Prostate gland (tissue), 2 donors: ENCODE data around the gene ZNF84. TPM values are rescaled to one million over a fixed set of nuclear protein-coding genes. Genes with fewer than 3 reads are reported as not detected.

Experiments
- DNase-seq: peaks from one replicate; pipeline ENCODE4 v3.0.0-alpha.2; 2019; ENCODE audit warnings: low spot score
- H3K27ac ChIP-seq, 2 donors: fragments of 200-600 bp; sonication (generic); 2 replicates each; pipeline ENCODE4 v1.5.1; 2017 to 2019
- H3K27me3 ChIP-seq: fragments of 200-600 bp; sonication (generic); replicated peaks from 2 replicates; pipeline ENCODE4 v1.5.1; 2019; ENCODE audit not compliant: insufficient read depth
- H3K36me3 ChIP-seq, 2 donors: fragments of 200-600 bp; sonication (generic); 1 replicate in 1 of 2; 2 replicates in 1 of 2; pipeline versions ENCODE4 v1.5.1 to v1.8.1; 2017 to 2019
- H3K4me1 ChIP-seq: fragments of 200-600 bp; sonication (generic); replicated peaks from 2 replicates; pipeline ENCODE4 v1.5.1; 2019
- H3K4me3 ChIP-seq, 2 donors: fragments of 200-600 bp; sonication (generic); 2 replicates each; pipeline ENCODE4 v1.5.1; 2017 to 2019
- H3K9me3 ChIP-seq: fragments of 200-600 bp; sonication (generic); 2 replicates; pipeline ENCODE4 v1.5.1; 2017
- POLR2A ChIP-seq: fragments of 450-650 bp; IDR thresholded peaks from one replicate; pipeline ENCODE4 v1.6.1; 2016; ENCODE audit warnings: antibody characterized with exemption, mild to moderate bottlenecking
- POLR2AphosphoS5 ChIP-seq: sonication (generic); formaldehyde crosslinking; IDR thresholded peaks from one replicate; pipeline ENCODE4 v1.6.1; 2017; ENCODE audit warnings: antibody characterized with exemption
- WGBS: methylation state at CpG from one replicate; pipeline ENCODE4 v1.1.5; 2018; 5-methylcytosine and 5-hydroxymethylcytosine counted together
- intact Hi-C: fragments of 100-400 bp; cut with DNase I; formaldehyde crosslinking; loops from one replicate; pipeline ENCODE4 v1.14.2; 2022
- total RNA-seq, 2 donors: library from RNA; depleted of rRNA; stranded (reverse); fragments of >200 nt; gene quantifications; one replicate each; pipeline ENCODE4 v1.1.0, GENCODE V29; 2016
- TF ChIP-seq, protein P1 (sequence below), 4 experiments: fragments of 200-600 bp in 2 of 4; fragments of 450-650 bp in 2 of 4; sonication (generic) in 2 of 4; IDR thresholded peaks; 1 replicate in 3 of 4; 2 replicates in 1 of 4; pipeline ENCODE4 v1.5.1; 2016 to 2019; ENCODE audit warnings: antibody characterized with exemption in 4 of 4, mild to moderate bottlenecking in 2 of 4, moderate library complexity in 2 of 4

The ZNF84 gene
- total RNA-seq, 2 donors from 2014 or later = 22.2 to 52.0 TPM

DNA sequence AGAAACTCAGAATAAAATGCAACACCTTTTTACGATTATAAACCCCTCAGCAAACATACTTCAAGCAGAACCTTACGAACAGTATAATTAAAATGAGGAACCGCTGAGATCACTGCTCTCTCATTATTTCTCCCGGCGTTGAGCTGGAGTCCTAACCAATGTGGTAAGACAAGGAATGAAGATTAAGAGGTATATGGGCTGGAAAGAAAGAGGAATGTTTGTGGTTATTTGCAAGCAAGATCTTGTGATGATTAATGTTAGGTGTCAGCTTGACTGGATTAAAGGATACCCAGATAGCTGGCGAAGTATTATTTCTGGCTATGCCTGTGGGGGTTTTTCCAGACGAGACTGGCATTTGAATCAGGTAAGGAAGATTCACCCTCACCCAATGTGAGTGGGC lies 10.3 kb upstream of the ZNF84 start:
- intact Hi-C loops = no loop called here
- no peak overlapping the region for H3K4me3 ChIP-seq
- no peak for TF ChIP-seq POLR2AphosphoS5
- TF ChIP-seq, protein P1, sequence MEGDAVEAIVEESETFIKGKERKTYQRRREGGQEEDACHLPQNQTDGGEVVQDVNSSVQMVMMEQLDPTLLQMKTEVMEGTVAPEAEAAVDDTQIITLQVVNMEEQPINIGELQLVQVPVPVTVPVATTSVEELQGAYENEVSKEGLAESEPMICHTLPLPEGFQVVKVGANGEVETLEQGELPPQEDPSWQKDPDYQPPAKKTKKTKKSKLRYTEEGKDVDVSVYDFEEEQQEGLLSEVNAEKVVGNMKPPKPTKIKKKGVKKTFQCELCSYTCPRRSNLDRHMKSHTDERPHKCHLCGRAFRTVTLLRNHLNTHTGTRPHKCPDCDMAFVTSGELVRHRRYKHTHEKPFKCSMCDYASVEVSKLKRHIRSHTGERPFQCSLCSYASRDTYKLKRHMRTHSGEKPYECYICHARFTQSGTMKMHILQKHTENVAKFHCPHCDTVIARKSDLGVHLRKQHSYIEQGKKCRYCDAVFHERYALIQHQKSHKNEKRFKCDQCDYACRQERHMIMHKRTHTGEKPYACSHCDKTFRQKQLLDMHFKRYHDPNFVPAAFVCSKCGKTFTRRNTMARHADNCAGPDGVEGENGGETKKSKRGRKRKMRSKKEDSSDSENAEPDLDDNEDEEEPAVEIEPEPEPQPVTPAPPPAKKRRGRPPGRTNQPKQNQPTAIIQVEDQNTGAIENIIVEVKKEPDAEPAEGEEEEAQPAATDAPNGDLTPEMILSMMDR (IDR thresholded peaks at IDR 0.05) = no peak
- no peak for TF ChIP-seq POLR2A
- H3K9me3 ChIP-seq = no peaks in the 10 kb centered on the region
- H3K27me3 ChIP-seq = no peaks in the 10 kb centered on the region
- 91% methylated on average over 7 of the region's 7 CpGs for WGBS
- no peaks in the 10 kb centered on the region for H3K4me1 ChIP-seq
- DNase-seq = no peak
- no peak overlapping the region for H3K27ac ChIP-seq
- H3K36me3 ChIP-seq = no peaks in the 10 kb centered on the region

DNA sequence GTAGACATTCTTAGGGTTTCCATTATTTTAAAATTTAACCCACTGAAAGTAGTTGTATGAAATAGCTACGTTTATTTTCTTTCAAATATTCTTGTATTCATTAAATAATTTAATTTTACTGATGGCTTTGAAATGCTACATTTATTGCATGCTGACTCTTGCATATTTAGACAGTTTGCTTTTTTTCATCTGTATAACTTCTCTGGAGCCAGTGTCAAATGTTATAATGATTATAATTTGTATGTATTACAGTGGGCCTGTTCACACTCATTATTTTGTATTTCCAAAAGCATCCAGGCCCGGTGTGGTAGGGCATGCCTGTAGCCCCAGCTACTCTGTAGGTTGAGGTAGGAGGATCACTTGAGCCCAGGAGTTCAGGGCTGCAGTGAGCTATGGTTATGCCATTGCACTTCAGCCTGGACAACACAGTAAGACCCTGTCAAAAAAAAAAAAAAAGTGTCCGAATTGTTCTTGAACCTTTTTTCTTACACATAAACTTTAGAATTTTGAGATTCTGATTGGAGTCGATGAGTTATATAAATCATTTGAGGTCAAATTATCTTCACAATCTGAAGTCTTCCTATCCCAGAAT lies 905 bp downstream of the ZNF84 start:
- no peaks in the 10 kb centered on the region for H3K4me1 ChIP-seq
- DNase-seq = no peak
- H3K36me3 ChIP-seq = peaks cover 0 to 3% of the 10 kb centered on the region in 2 donors
- peak overlapping the region; percentile 94 to 96 for H3K27ac ChIP-seq
- no peaks in the 10 kb centered on the region for H3K9me3 ChIP-seq
- WGBS = 60% methylated on average over 4 of the region's 4 CpGs
- intact Hi-C loops = loop anchor here (5.0 kb wide), 2 partner anchors 51 to 94 kb away; partner anchors contain the start of genes ZNF10, ZNF26 and ZNF891
- TF ChIP-seq POLR2AphosphoS5 = no peak
- H3K27me3 ChIP-seq = no peaks in the 10 kb centered on the region
- H3K4me3 ChIP-seq = peak overlapping the region; percentile 78 to 92

DNA sequence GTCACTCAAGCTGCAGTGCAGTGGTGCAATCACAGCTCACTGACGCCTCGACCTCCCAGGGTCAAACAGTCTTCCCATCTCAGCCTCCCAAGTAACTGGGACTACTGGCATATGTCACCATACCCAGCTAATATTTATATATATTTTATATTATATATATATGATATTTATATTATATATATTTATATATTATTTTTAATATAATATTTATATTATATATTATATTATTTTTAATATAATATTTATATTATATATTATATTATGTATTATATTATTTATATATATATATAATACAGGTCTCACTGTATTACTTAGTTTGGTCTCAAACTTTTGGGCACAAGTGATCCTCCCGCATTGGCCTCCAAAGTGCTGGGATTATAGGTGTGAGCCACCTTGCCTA lies 9.4 kb downstream of the ZNF84 start:
- Histone ChIP-seq H3K36me3 (peaks cover 25 to 49% of the 10 kb centered on the region in 2 donors), H3K27me3 (no peaks in the 10 kb centered on the region), H3K4me3 (no peak overlapping the region), H3K9me3 (peaks cover 4% of the 10 kb centered on the region), H3K27ac (no peak overlapping the region), H3K4me1 (no peaks in the 10 kb centered on the region)
- intact Hi-C loops = no loop called here
- no peak for DNase-seq
- 97% methylated on average over 3 of the region's 3 CpGs for WGBS
- TF ChIP-seq, protein P1 (IDR thresholded peaks at IDR 0.05) = no peak
- TF ChIP-seq POLR2A (no peak), POLR2AphosphoS5 (no peak)

DNA sequence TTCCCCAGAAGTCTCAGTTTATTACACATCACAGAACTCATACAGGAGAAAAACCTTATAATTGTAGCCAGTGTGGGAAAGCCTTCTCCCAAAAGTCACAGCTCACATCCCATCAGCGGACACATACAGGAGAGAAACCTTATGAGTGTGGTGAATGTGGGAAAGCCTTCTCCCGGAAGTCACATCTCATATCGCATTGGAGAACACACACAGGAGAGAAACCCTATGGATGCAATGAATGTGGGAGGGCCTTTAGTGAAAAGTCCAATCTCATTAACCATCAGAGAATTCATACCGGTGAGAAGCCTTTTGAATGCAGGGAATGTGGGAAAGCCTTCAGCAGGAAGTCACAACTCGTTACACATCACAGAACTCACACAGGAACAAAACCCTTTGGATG lies 20.1 kb downstream of the ZNF84 start:
- WGBS = 98% methylated on average over 5 of the region's 5 CpGs
- Histone ChIP-seq H3K27me3 (no peaks in the 10 kb centered on the region), H3K27ac (no peak overlapping the region), H3K9me3 (peaks cover 31% of the 10 kb centered on the region), H3K4me1 (no peaks in the 10 kb centered on the region), H3K4me3 (no peak overlapping the region), H3K36me3 (peaks cover 8% of the 10 kb centered on the region in 2 donors)
- DNase-seq = no peak
- TF ChIP-seq POLR2AphosphoS5 (no peak), POLR2A (no peak)
- TF ChIP-seq, protein P1 (IDR thresholded peaks at IDR 0.05) = no peak
- intact Hi-C loops = no loop called here

DNA sequence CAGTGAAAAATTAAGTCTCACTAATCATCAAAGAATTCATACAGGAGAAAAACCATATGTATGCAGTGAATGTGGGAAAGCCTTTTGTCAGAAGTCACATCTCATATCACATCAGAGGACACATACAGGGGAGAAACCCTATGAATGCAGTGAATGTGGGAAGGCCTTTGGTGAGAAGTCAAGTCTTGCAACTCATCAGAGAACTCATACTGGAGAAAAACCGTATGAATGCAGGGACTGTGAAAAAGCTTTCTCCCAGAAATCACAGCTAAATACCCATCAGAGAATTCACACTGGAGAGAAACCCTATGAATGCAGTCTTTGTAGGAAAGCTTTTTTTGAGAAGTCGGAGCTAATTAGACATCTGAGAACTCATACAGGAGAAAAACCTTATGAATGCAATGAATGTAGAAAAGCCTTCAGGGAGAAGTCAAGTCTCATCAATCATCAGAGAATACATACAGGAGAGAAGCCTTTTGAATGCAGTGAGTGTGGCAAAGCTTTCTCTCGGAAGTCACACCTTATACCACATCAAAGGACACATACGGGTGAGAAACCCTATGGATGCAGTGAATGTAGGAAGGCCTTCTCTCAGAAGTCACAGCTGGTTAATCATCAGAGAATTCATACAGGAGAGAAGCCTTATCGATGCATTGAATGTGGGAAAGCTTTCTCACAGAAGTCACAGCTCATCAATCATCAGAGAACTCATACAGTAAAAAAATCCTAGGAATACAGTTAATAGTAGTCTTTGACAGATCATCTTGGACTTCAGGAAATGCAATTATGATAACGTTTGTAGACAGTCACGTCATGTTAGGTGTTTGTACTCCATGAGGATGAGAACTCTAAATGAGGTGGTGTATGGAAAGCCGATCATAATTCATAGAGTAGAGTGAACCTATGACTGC lies 21.1 kb downstream of the ZNF84 start:
- peaks cover 3 to 6% of the 10 kb centered on the region in 2 donors for H3K36me3 ChIP-seq
- intact Hi-C loops = no loop called here
- 95% methylated on average over 8 of the region's 8 CpGs for WGBS
- no peaks in the 10 kb centered on the region for H3K4me1 ChIP-seq
- no peak for DNase-seq
- no peak overlapping the region for H3K4me3 ChIP-seq
- H3K27ac ChIP-seq = no peak overlapping the region
- H3K9me3 ChIP-seq = peaks cover 31% of the 10 kb centered on the region
- no peaks in the 10 kb centered on the region for H3K27me3 ChIP-seq
- TF ChIP-seq POLR2A (no peak), POLR2AphosphoS5 (no peak)
- TF ChIP-seq, protein P1 (IDR thresholded peaks at IDR 0.05) = no peak
